ENCODE measurements around the gene RELCH. TPM values are rescaled to one million over a fixed set of nuclear protein-coding genes. Genes with fewer than 3 reads are reported as not detected.

Gene RELCH
- total and polyA plus RNA-seq, 7 donors, result 3.5 to 13.4 (median 9.8) TPM

GRCh38 chr18:62186499-62186773 lies 619 bp upstream of the RELCH start:
- no peak for TF ChIP-seq CTCF (IDR thresholded peaks at IDR 0.05)
- no peak for DNase-seq
- 0% methylated on average over 12 of the region's 12 CpGs for WGBS, 3 donors
- intact Hi-C loops (cut with DNase I), result loop anchor here (2.0 to 10.0 kb wide), 5 partner anchors 61 to 798 kb away; partner anchors contain the start of gene PHLPP1 (in 1 of the 2)
- Histone ChIP-seq H3K27me3 (ENCODE audit: insufficient read depth in 3 of 3, low read length in 2 of 3) (no peaks in the 10 kb centered on the region), H3K4me3 (peak overlapping the region; percentile 100), H3K36me3 (ENCODE audit: insufficient read depth in 1 of 2, low read depth in 1 of 2) (peaks cover 0 to 2% of the 10 kb centered on the region in 2 donors), H3K4me1 (peaks cover 36% of the 10 kb centered on the region), H3K9me3 (no peaks in the 10 kb centered on the region), H3K27ac (peak overlapping the region; percentile 81)
- ATAC-seq, result peak; percentile 12 to 38 (median 19)

GRCh38 chr18:62187543-62188510 lies 772 bp downstream of the RELCH start:
- 1% methylated on average over 51 to 54 of the region's 54 CpGs for WGBS, 3 donors

GRCh38 chr18:62189208-62189607 lies 2.2 kb downstream of the RELCH start:
- 27 to 45% (median 28%) methylated on average over 2 of the region's 2 CpGs for WGBS, 3 donors
- Histone ChIP-seq H3K27me3 (ENCODE audit: insufficient read depth in 3 of 3, low read length in 2 of 3) (no peaks in the 10 kb centered on the region), H3K4me1 (peaks cover 36% of the 10 kb centered on the region), H3K4me3 (peak overlapping the region; percentile 100), H3K9me3 (no peaks in the 10 kb centered on the region), H3K27ac (no peak overlapping the region), H3K36me3 (ENCODE audit: insufficient read depth in 1 of 2, low read depth in 1 of 2) (peaks cover 0 to 2% of the 10 kb centered on the region in 2 donors)
- intact Hi-C loops (cut with DNase I), result loop anchor here (5.0 to 10.0 kb wide), 4 partner anchors 58 to 796 kb away; partner anchors contain the start of gene PHLPP1 (in 1 of the 2)
- ATAC-seq (no peak), DNase-seq (no peak)
- TF ChIP-seq CTCF (IDR thresholded peaks at IDR 0.05), result no peak

More at GRCh38 chr18:62187543-62188510, 772 bp downstream of the RELCH start:
- Histone ChIP-seq H3K4me1 (peaks cover 36% of the 10 kb centered on the region), H3K9me3 (no peaks in the 10 kb centered on the region), H3K4me3 (peak overlapping the region; percentile 100), H3K36me3 (ENCODE audit: insufficient read depth in 1 of 2, low read depth in 1 of 2) (peaks cover 0 to 2% of the 10 kb centered on the region in 2 donors), H3K27ac (peak overlapping the region; percentile 84), H3K27me3 (ENCODE audit: insufficient read depth in 3 of 3, low read length in 2 of 3) (no peaks in the 10 kb centered on the region)
- intact Hi-C loops (cut with DNase I), result loop anchor here (2.0 to 10.0 kb wide), 5 partner anchors 59 to 797 kb away; partner anchors contain the start of gene PHLPP1 (in 1 of the 2)
- peak in 1 of 2 donors; percentile 53 for DNase-seq
- no peak for TF ChIP-seq CTCF (IDR thresholded peaks at IDR 0.05)
- peak in 3 of 4 donors; percentile 20 to 53 (median 27) for ATAC-seq

- Histone ChIP-seq H3K36me3 (ENCODE audit: insufficient read depth in 1 of 2, low read depth in 1 of 2) (no peaks in the 10 kb centered on the region), H3K4me3 (no peak overlapping the region), H3K27me3 (ENCODE audit: insufficient read depth in 3 of 3, low read length in 2 of 3) (no peaks in the 10 kb centered on the region), H3K27ac (no peak overlapping the region), H3K9me3 (no peaks in the 10 kb centered on the region), H3K4me1 (peaks cover 6% of the 10 kb centered on the region)
- DNase-seq, result no peak
- TF ChIP-seq CTCF (IDR thresholded peaks at IDR 0.05), result no peak
- no peak for ATAC-seq
- intact Hi-C loops (cut with DNase I), result no loop called here
- WGBS, 3 donors, result 94 to 95% (median 95%) methylated on average over 7 of the region's 7 CpGs
Measured at GRCh38 chr18:62196079-62196478, 9.0 kb downstream of the RELCH start.

Data from psoas muscle (tissue), 8 donors.